ENCODE data around the gene P2RY12.

DNA sequence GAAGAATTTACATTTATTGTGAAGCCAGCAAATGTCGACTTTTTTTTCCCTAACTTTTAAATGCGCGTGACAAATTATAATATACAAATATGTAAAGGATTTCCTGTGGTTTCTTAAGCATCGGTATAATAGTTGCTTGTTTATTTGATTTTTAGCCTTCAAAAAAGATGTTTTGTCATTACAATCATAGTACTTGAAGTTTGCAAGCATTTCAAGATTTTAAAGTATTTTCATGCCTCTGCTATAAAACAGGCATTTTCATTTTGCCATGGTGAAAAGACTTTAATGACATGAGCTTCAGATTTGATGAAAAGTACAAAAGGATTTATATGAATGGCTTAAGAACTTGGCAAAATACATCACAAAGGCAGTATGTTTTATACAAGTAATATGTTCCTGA lies 9.4 kb upstream of the P2RY12 start:
- TF ChIP-seq EZH2 (IDR thresholded peaks at IDR 0.05; ENCODE audit: borderline replicate concordance, low read depth, low read length, severe bottlenecking), result no peak
- TF ChIP-seq, protein P1, sequence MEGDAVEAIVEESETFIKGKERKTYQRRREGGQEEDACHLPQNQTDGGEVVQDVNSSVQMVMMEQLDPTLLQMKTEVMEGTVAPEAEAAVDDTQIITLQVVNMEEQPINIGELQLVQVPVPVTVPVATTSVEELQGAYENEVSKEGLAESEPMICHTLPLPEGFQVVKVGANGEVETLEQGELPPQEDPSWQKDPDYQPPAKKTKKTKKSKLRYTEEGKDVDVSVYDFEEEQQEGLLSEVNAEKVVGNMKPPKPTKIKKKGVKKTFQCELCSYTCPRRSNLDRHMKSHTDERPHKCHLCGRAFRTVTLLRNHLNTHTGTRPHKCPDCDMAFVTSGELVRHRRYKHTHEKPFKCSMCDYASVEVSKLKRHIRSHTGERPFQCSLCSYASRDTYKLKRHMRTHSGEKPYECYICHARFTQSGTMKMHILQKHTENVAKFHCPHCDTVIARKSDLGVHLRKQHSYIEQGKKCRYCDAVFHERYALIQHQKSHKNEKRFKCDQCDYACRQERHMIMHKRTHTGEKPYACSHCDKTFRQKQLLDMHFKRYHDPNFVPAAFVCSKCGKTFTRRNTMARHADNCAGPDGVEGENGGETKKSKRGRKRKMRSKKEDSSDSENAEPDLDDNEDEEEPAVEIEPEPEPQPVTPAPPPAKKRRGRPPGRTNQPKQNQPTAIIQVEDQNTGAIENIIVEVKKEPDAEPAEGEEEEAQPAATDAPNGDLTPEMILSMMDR (IDR thresholded peaks at IDR 0.05; ENCODE audit: borderline replicate concordance, extremely low read depth, low read length, poor library complexity, severe bottlenecking), result no peak

Measured in DND-41 (cell line).